ENCODE data around the gene PHKB.

PHKB gene

DNA sequence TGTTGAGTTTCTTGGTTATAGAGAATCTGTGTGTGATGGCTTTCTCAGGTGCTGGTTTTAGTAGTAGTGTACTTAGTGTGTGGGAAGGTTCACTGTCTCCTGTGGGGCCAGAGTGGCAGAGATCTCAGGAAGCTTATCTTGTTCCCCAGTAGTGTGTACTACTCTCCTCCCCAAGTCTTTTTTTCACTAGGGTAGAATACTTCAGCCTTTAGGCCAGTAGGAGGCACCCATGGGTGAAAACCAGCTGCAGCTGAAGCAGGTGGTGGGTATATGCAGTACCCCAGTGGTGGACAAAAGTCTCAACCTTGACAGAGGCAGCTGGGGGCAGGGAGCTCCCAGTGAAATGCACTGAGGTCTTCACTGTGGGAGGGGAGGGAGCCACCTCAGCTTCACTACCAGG, 109.9 kb downstream of the PHKB start:
- no peak for DNase-seq (ENCODE audit: low read depth)

DNA sequence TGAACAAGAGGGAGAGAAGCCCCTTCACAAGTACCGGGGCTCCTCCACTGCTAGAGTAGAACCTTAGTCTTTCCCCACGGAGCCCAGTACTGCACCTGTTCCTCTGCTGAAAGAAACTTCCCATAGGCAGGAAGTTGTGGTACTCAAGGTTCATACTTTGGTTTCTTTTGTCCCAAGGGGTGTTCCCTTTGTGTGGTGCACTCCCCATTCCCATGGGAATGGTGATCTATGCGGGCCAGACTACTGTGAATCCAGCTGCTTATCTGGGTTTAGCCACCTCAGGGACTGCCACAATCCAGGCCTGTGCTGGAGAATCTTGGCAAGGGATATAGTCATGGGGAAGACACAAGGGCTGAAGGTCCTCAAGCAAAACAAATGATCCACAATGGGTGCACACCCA, 110.6 kb downstream of the PHKB start:
- DNase-seq (ENCODE audit: low read depth) = no peak

DNA sequence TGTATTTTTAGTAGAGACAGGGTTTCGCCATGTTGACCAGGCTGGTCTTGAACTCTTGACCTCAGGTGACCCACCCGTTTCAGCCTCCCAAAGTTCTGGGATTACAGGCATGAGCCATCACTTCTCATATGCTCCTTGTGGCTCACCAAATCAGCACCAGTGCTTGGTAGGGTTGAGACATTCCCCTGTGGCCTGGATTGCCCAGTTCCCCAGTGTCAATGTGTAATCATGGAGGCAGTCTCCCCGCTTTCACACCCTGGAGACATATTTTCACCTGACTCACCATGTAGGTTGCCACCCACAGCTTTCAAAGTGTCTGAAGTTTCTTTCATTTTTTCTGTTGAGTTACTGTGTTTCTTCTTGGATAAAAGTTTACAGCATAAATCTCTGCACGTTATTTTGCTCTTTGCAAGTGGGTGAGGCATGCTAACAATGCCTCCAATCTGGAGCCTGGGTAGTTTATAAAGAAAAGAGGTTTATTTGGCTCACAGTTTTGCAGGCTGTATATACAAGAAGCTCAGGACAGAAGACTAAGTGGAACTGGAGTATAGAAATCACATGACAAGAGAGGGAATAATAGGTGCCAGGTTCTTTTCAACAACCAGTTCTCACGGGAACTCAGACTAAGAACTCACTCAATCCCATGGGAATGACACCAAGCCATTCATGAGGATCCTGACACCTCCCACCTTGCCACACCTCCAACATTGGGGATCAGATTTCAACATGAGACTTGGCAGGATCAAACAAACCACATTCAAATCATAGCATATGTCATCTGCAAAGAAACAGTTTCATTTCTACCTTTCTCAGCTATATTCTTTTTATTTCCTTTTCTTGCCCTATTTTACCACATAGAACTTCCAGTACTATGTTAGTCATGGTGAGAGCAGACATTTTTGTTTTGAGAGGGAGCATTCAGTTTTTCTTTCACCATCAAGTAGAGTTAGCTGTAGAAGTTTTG, 113.2 kb downstream of the PHKB start:
- no peak for DNase-seq (ENCODE audit: low read depth)

GRCh38 chr16:47577029-47577428, 115.9 kb downstream of the PHKB start:
- DNase-seq (ENCODE audit: low read depth) = no peak

- no peak for DNase-seq (ENCODE audit: low read depth)
These were observed 116.9 kb downstream of the PHKB start for GRCh38 chr16:47578033-47578432.

DNA sequence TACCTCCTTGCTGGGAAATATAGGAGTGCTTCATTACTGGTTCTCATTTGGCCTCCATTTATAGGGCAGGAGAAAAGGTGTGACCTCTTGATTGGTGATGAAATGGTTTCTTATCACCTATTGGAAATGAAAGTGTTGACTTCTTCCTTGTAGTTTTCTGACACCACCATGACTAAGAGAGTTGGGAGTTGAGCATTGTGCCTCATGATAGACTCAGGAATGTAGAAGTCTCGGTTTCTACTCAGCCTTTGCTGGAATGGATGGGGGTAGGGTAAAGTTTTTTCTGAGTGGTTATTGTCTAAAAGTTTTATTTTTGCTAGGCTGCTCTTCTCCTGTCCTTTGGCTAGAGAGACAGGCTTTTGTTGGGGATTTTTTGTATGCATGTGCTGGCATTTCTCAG, 117.4 kb downstream of the PHKB start:
- no peak for DNase-seq (ENCODE audit: low read depth)

DNA sequence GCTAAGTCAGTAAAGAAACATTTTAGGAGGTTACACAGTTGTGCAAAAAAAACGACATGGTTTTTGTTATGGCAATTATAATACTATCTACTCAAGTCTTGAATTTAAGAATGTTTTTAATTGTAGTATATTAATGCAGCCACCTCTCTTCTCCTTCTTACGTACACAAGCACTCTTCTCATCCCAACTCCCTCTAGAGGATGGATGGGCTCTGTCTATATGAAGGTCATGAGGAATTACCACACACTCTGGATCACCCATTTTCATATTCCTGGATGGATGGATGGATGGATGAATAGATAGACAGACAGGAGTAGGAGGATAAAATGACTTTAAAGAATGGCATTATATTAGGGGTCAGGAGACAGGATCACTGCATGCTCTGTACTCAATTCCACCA, 120.0 kb downstream of the PHKB start:
- DNase-seq (ENCODE audit: low read depth) = no peak

DNA sequence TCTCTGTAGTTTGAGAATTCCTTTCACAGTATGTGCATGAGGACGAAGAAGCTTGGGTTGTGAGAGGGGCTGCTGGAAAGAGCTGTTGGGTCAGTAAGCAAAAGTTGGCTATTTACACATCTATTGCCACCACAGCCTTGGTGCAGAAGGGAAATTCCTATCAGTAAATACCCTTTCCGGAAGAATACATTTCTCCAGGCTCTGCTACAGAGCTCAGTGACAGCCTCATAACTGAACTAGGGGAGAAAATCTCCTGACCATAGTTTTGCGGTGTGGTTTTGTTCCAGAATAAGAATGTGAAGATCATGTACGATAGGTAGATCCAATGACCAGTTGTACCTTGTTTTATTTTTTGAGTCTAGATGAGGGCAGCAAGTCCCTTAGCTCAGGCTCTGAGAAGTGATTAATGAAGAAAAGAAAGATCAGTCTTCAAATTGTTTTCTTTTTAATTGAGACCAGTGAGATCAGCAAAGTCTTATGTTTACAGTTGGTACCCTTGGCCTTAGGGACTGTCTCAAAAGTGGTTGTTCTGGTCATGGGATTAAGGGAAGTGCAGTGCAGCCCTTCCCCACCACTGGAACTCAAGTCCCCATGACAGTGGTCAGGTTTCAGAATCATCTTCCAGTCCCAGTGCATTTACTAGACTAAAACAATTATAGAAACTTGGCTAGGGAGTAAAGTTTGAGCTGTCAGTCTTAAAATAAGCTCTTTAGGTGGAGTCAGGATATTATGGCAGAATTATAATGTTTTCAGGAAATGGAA, 123.5 kb downstream of the PHKB start:
- no peak for DNase-seq (ENCODE audit: low read depth)

DNA sequence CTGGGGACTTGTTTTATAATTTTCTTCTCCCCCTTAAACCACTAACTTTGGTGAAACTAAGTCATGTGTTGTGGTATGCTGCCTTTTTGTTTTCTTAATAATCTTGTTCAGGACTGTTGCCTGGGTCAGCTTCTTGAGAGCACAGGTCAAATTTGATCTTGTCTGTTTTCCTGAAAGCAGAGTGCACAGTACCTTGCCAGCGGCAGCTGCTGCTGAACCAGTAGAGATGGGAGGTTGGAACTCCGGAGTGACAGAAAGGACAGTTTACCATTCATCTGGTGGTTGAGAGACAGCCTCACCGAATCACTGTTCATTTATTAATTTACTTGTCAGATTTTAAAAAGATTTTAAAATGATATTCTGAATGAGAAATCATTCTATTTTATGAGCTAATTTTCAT, 125.0 kb downstream of the PHKB start:
- no peak for DNase-seq (ENCODE audit: low read depth)

- DNase-seq (ENCODE audit: low read depth) = no peak
These were observed 129.3 kb downstream of the PHKB start for GRCh38 chr16:47590472-47590871.

- no peak for DNase-seq (ENCODE audit: low read depth)
These were observed 131.1 kb downstream of the PHKB start for GRCh38 chr16:47592232-47592631.

- DNase-seq (ENCODE audit: low read depth) = no peak
These were observed 138.4 kb downstream of the PHKB start for GRCh38 chr16:47599512-47599911.

DNA sequence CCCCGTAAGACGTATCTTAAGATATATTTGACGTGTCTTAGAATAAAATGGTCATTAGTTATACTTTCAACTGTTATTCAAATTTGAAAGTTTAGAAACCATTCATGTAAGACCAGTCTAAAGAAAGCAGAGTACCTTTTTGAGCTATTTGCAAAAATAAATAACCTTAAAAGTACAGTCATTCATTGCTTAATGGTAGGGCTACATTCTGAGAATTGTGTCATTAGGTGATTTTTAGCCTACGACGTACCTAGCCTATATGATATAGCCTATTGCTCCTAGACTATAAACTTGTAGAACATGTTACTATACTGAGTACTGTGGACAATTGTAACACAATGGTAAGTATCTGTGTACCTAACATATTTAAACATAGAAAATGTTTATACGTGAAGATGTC, 139.2 kb downstream of the PHKB start:
- DNase-seq (ENCODE audit: low read depth) = no peak

DNA sequence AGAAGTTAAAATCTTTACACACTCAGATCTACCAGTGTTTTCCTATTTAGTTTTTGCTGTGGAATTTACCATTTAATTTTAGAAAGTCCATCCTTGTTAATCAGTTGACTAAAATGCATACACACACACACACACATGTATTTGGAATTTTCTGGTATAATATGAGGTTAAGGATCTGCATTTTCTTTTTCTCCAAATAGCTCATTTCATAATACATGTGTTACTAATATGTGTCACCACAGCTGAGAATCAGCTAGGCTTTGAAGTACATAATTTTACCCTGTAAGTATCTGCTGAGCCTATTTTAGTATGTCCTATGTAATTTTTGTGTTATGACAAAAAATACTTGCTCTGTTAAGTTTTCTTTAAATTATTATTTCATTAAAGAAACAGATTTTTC, 143.2 kb downstream of the PHKB start:
- DNase-seq (ENCODE audit: low read depth) = no peak

DNA sequence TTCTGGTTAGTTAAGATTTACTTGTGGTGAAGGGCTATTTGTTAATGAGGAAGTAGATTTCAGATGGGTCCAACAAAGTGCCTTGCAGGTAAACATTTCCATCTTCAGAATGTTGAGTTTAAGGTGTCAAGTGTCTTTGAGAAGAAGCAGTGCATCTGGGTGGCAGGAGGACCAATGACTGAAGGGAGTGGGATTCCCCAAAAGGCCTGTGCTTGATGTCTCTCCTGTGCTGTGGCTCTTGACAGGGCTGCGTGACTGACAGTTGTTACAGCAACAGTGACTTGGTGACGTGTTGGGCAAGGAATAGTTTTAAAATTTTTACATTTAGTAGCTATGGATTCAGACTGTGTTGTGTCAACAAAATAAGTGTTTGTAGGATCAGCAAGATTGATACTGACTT, 149.9 kb downstream of the PHKB start:
- DNase-seq (ENCODE audit: low read depth) = no peak

DNA sequence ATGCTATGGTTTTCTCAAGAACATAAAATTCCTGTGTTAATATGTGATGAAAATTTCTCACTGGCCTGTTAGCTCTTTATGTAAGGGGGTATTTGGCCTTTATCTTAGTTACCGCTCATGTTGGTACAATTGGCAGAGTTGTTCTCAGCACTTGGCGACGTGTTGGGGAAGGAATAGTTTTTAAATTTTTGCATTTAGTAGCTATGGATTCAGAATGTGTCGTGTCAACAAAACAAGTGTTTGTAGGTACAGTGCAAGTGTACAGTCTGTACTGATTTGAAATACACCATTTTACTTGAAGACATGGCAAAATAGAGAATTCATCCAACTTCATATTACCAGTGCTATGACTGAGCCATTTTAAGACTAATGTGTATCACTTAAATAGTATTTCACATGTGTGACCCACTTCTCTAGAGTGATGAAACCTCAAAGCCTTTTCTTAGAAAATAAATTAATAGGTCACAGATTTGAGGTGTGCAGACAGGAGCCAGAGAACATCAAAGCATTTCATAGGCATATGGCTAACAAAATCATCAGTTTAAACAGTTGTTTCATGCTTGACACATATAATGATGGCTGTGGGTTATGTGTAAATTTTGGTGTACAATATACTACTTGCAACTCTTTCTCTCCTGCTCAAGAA, 150.8 kb downstream of the PHKB start:
- no peak for DNase-seq (ENCODE audit: low read depth)

DNA sequence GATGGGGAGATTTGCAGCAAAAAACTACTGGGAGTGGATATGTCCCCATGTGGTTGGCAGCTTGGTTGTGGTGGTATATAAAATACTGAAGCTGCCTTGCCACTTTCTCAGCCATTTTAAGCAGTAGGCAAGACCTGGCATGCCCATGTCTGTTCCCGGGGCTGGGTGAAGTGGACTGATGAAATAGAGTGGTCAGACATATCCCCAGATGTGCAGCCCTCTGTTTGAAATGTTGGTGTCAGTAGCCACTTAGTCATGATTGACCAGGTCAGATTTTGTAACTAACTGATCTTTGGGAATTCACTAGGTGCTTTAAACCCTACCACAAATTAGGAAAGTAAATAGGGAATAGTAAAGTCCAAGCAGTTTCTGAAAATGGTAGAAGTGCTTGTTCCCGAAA, 151.6 kb downstream of the PHKB start:
- DNase-seq (ENCODE audit: low read depth) = no peak

DNA sequence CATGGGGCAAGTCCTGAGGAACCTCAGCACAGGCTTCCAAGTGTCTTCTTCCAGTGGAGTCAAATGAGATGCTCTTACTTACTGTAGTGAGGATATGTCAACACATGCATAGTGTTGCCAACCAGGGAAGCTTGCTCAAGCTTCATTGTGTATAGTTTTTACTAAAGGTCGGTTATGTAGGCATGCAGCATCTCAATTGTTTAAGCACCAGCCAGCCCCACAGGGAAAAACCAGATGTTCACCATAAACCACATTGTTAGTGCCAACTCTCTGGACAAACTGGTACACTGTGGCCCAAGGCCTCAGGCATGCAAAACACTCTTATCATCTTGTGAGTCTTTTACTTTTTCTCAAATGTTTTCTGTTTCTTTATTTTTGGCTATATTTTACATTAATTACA, 152.1 kb downstream of the PHKB start:
- DNase-seq (ENCODE audit: low read depth) = no peak

- no peak for DNase-seq (ENCODE audit: low read depth)
These were observed 156.6 kb downstream of the PHKB start for GRCh38 chr16:47617732-47618131.

DNA sequence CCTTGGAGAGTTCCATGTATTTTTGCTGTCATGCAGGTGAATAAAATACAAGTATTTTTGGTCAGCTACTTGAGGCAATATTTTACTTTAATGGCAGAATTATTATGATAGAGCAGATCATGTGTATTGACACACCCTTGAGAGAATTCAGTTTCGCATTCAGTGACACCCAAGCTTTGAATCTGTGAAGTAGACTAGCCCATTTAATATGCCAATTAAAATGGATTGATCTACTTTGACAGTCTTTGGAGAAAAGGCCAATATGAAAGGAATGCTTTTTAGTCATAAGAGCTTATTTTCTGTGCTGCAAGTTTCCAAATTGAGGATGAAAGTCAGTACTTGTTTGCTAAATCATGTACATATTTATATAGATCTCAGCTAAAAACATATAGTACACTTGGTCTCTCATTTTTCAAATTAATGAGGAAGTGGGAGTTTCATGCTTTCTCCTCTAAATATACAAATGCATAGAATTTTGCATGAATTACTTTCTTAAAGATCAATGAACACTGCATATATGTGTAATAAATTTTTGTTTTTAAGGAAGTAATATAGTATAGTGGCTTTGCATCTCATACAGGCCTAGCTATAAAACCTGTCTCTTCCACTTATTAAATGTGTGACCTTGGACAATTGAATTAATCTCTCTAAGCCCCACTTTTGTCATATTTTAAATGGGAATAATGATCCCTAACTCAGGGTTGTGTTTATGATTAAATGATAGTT, 161.5 kb downstream of the PHKB start:
- no peak for DNase-seq (ENCODE audit: low read depth)

DNA sequence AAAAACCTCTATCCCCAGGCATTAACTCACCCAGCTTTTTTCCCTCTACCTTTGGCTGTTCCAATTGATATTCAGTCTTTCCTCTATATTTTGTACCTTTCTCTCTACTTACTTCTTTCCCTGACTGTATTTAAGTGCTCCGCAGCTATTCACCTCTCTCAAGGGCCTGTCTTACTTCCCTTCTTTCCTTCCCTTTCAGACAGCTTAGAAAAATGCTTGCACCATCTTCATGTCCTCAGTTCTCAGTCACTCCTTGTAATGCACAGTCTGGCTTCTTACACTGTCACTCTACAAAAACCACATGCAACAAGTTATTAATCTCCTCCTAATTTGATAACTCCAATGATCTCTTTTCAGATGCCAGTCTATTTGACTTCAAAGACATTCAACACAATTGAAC, 163.4 kb downstream of the PHKB start:
- DNase-seq (ENCODE audit: low read depth) = no peak

DNA sequence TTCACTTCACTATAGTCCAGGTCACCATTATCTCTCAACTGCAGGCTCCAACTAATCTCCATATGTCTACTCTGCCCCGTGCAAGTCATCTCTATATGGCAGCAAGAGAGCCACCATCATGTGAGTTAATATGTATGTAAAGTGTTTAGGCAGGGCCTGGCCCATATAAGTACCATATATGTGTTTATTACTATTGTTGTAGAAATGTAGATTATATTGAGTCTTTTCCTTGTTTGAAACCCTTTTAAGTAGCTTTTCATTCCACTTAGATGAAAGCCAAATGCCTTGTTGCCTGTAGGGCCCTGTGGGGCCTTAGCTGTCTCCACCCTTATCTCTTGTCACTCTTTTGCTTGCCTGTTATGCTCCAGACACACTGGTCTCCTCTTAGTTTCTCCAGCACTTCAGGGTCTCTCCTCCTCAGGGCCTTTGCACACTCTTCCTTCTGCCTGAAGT, 164.0 kb downstream of the PHKB start:
- DNase-seq (ENCODE audit: low read depth) = no peak
